ENCODE results near the gene GLT8D1.
A peak's percentile ranks its signal among the peaks of the same experiment; 100 is the strongest.

Gene GLT8D1

GRCh38 chr3:52696830-52697631 lies 8.6 kb downstream of the GLT8D1 start:
- Histone ChIP-seq H3K4me3 (no peak overlapping the region), H3K27ac (no peak overlapping the region), H3K9ac (no peak overlapping the region), H3K27me3 (no peaks in the 10 kb centered on the region), H3K36me3 (peaks cover 77% of the 10 kb centered on the region), H3K4me1 (peaks cover 4% of the 10 kb centered on the region; the same call in 1 of the 2 replicates), H3K9me3 (no peaks in the 10 kb centered on the region), H3K4me2 (no peak overlapping the region), H4K20me1 (peaks cover 70% of the 10 kb centered on the region)
- TF ChIP-seq Cebpa-rat (IDR thresholded peaks at IDR 0.05), result no peak

DNA sequence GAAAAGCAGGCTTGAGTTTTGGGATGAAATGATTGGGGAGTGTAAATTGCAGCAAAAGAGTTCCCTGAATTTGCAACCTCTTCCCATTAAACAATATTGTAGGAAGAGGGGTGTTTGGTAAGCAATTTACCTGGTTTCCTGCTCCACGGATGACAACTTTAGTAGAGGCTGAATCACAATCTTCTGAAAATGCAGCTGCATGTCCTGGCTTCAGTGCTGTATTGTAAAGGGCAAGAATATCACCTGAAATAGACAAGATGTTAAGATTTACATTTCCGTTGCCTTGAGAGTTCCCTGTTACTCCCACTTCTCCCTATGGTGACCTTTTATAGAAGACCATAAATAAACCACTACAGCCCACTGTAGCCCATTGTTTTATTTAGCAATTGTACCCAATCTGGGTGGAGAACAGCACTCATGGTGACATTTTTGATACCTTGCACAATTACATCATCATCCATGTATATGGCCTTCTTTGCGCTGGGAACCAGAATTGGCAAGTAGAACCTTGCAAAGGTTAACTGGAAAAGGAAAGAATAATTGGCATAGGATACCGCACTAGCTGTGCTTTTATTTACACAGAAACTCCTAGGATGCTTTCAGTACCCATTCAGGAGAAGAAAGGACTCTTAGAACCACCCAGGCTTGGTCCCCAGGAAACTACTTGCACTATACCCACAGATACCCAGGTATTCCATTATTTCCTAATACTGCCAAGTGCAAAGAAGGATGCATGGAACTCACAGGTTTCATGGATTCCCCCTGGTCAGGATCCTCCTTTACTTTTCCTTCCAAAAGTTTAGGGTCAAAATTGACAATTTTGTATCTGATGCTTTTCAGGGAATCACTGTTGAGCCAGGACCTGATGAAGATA lies 9.6 kb downstream of the GLT8D1 start:
- H3K4me1 ChIP-seq, result peaks cover 4% of the 10 kb centered on the region; the same call in 1 of the 2 replicates
- no peak overlapping the region for H3K4me3 ChIP-seq
- H4K20me1 ChIP-seq, result peaks cover 80% of the 10 kb centered on the region
- H3K27ac ChIP-seq, result no peak overlapping the region
- H3K4me2 ChIP-seq, result no peak overlapping the region
- TF ChIP-seq Cebpa-rat (IDR thresholded peaks at IDR 0.05), result no peak
- H3K27me3 ChIP-seq, result no peaks in the 10 kb centered on the region
- no peak overlapping the region for H3K9ac ChIP-seq
- H3K36me3 ChIP-seq, result peaks cover 87% of the 10 kb centered on the region
- no peaks in the 10 kb centered on the region for H3K9me3 ChIP-seq

DNA sequence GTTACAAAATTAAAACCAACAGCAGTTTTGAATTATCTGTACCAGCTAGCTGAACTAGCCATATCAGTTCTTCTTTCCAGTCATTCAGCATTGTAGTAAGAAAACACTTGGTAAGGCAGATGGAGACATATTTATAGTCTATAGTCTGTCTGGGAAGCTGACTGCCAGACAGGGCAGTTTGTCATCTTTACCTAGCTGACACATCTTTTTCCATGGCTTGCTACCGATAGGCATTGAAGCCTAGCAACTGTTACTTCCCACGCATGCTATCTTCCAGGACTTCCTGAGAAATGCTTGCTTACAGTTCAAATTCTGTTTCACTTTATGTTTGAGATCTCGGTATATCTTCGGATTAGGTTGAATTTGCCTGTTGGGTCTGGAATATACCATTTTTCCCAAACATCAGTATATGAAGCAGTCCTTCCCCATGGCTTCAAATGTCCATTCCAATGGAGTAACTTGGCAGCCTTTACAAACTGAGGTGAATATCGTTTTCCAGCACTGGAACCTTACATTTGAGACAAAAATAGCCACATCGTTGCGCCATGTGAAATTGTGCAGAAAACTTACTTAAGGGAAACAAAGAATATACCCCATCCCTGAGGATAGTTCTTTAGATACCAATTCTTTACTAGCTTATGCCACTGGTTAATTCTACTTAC lies 10.9 kb downstream of the GLT8D1 start:
- H3K9ac ChIP-seq, result no peak overlapping the region
- no peaks in the 10 kb centered on the region for H3K9me3 ChIP-seq
- no peak overlapping the region for H3K4me2 ChIP-seq
- peaks cover 91% of the 10 kb centered on the region for H4K20me1 ChIP-seq
- TF ChIP-seq Cebpa-rat (IDR thresholded peaks at IDR 0.05), result no peak
- peaks cover 96% of the 10 kb centered on the region for H3K36me3 ChIP-seq
- H3K27ac ChIP-seq, result no peak overlapping the region
- H3K27me3 ChIP-seq, result no peaks in the 10 kb centered on the region
- peaks cover 4% of the 10 kb centered on the region for H3K4me1 ChIP-seq
- H3K4me3 ChIP-seq, result no peak overlapping the region

DNA sequence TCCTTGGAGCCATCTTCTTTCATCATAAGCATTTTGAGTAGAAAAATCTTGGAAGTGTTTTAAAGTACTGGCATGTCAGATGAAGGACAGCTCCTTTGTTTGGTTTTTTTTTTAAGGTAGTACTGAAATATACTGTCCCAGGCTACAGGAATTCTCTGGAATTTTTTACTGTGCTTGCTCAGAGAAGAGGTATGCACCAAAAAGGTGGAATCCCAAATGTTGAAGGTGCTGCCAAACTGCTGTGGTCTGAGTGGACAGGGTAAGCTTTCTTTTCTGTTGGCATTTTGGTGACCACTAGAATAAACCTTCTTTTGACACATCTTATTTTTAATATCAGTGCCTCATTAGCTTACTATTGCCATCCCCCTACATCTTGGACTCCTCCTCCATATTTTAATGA lies 12.5 kb downstream of the GLT8D1 start:
- H3K27ac ChIP-seq, result no peak overlapping the region
- peaks cover 98% of the 10 kb centered on the region for H4K20me1 ChIP-seq
- H3K27me3 ChIP-seq, result no peaks in the 10 kb centered on the region

GRCh38 chr3:52690560-52690959 lies 15.0 kb downstream of the GLT8D1 start:
- no peak overlapping the region for H3K4me2 ChIP-seq
- H3K4me3 ChIP-seq, result no peak overlapping the region
- no peaks in the 10 kb centered on the region for H3K27me3 ChIP-seq
- H3K9me3 ChIP-seq, result no peaks in the 10 kb centered on the region
- no peak for TF ChIP-seq Cebpa-rat (IDR thresholded peaks at IDR 0.05)
- peaks cover 22% of the 10 kb centered on the region for H3K4me1 ChIP-seq
- peaks cover 90% of the 10 kb centered on the region for H4K20me1 ChIP-seq
- no peak overlapping the region for H3K27ac ChIP-seq
- H3K36me3 ChIP-seq, result peaks cover 84% of the 10 kb centered on the region
- no peak overlapping the region for H3K9ac ChIP-seq

More for the DNA sequence above, 12.5 kb downstream of the GLT8D1 start:
- H3K36me3 ChIP-seq, result peaks cover 98% of the 10 kb centered on the region
- H3K4me2 ChIP-seq, result no peak overlapping the region
- no peak overlapping the region for H3K4me3 ChIP-seq
- peaks cover 12% of the 10 kb centered on the region for H3K4me1 ChIP-seq
- no peaks in the 10 kb centered on the region for H3K9me3 ChIP-seq
- no peak for TF ChIP-seq Cebpa-rat (IDR thresholded peaks at IDR 0.05)
- H3K9ac ChIP-seq, result no peak overlapping the region

DNA sequence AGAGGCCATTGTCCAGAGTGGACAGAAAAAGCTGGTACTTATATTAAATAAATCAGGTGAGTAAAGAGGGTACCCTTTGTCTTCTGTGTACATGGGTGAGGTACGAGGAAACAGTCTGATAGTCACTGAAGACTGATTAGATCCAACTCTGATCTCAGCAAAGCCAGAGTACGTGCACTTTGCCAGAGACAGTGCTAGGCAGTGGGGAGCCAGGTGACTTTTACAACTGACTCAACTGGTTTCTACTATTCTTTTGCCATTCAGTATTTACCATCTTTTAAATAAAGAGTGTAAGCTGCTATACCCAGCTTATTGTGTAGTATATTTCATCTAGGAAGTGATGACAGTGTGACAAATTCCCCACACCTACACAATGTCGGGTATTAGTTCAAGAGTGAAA lies 16.4 kb downstream of the GLT8D1 start:
- Histone ChIP-seq H3K4me3 (no peak overlapping the region), H3K27me3 (no peaks in the 10 kb centered on the region), H3K4me2 (no peak overlapping the region), H3K4me1 (peaks cover 29% of the 10 kb centered on the region), H3K27ac (no peak overlapping the region), H4K20me1 (peaks cover 77% of the 10 kb centered on the region), H3K9me3 (no peaks in the 10 kb centered on the region), H3K9ac (no peak overlapping the region), H3K36me3 (peaks cover 71% of the 10 kb centered on the region)
- no peak for TF ChIP-seq Cebpa-rat (IDR thresholded peaks at IDR 0.05)

DNA sequence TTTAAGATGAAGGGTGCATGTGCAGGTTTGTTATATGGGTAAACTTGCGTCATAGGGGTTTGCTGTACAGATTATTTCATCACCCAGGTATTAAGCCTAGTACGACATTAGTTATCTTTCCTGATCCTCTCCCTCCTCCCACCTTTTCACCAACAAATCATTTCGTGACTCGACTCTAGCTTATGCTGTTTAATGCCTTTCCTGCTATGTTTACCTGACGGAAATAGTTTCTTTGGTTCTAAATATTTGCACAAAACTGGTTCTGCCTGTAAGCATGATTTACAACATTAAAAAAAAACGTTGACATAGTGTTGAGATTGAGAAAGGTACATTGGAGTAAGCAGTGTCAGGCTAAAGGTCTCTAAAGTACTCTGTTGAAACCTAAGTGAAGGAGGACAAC lies 17.3 kb downstream of the GLT8D1 start:
- Histone ChIP-seq H3K4me3 (no peak overlapping the region), H3K4me1 (peaks cover 38% of the 10 kb centered on the region), H3K27ac (no peak overlapping the region; the same call in 1 of the 2 replicates)

DNA sequence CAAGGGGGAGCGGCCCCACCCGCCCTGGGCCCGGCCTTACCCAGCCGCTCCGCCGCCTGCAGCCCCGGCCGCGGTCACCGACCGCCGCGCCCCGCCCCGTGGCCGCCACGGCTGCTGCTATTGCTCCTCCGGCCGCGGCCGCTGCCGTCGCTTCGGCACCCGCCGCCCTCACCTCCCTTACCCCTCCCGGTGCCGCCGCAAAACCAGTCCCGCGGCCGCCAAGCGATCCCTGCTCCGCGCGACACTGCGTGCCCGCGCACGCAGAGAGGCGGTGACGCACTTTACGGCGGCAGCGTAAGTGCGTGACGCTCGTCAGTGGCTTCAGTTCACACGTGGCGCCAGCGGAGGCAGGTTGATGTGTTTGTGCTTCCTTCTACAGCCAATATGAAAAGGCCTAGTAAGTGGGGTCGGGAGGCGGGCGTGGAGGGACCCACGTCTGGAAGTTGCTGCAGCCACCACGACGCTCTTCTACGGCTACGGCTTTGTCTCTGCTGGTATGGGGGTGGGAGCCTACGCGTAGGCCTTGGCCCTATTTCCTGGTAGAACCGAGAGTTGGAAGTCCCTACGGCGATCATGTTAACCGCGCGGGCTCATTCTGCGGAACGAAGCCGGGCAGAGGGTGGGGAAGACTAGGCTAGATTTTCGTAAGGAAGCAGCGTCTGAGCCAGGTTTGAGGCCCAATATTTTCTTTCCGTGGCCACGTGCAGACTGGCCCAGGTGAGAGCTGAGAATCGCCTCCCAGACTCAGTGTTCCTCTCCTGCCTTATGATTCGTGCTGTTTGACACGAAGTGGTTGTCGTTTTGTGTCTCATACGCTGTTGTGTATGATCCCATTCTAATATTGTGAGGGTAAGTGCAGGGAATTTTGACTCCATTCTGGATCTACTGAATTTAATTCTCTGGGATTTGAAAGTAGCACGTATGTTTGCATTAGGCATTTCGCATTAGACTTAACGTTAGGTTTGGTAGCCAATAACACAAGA lies 19.6 kb downstream of the GLT8D1 start, which contains the start of the genes GNL3 and PBRM1:
Gene GNL3, plus strand, starts transcription at position 324 of the 983 bp plus-strand sequence. Its CDS starts 61 bp downstream, at position 385.
Gene PBRM1, minus strand, starts transcription at position 205 of the 983 bp plus-strand sequence.
- peak within 1 kb of the TSS; percentile 97 for H3K9ac ChIP-seq
- no peak for TF ChIP-seq Cebpa-rat (IDR thresholded peaks at IDR 0.05)
- H3K4me3 ChIP-seq, result peak within 1 kb of the TSS; percentile 86
- H3K27ac ChIP-seq, result peak within 1 kb of the TSS; percentile 94
- H3K9me3 ChIP-seq, result no peaks in the 10 kb centered on the region
- peaks cover 55% of the 10 kb centered on the region for H3K4me1 ChIP-seq
- peak within 1 kb of the TSS; percentile 82 for H3K4me2 ChIP-seq
- H4K20me1 ChIP-seq, result peaks cover 77% of the 10 kb centered on the region
- H3K36me3 ChIP-seq, result peaks cover 55% of the 10 kb centered on the region
- H3K27me3 ChIP-seq, result no peaks in the 10 kb centered on the region

More for the DNA sequence above, 17.3 kb downstream of the GLT8D1 start:
- TF ChIP-seq Cebpa-rat (IDR thresholded peaks at IDR 0.05), result no peak
- H3K27me3 ChIP-seq, result no peaks in the 10 kb centered on the region
- no peak overlapping the region; the same call in 1 of the 2 replicates for H3K9ac ChIP-seq
- peaks cover 63% of the 10 kb centered on the region for H3K36me3 ChIP-seq
- H3K9me3 ChIP-seq, result no peaks in the 10 kb centered on the region
- peaks cover 77% of the 10 kb centered on the region for H4K20me1 ChIP-seq
- H3K4me2 ChIP-seq, result peak overlapping the region; percentile 82; the same call in 1 of the 2 replicates
